GM12864 (cell line): ENCODE measurements around the gene TNC.

ENCODE experiments used
- DNase-seq: peaks from one replicate; pipeline ENCODE4 v3.0.0-alpha.2; 2011; ENCODE audit warnings: low read depth
- H3K4me3 ChIP-seq: 2 replicates; pipeline ENCODE4 v1.5.1; 2011; ENCODE audit warnings: mild to moderate bottlenecking, low read depth, low read length, control low read depth
- TF ChIP-seq, protein P1 (sequence below): IDR thresholded peaks from 2 replicates; pipeline ENCODE4 v1.5.1; 2011; ENCODE audit warnings: low read depth, mild to moderate bottlenecking, moderate library complexity, low read length, control low read depth, inconsistent platforms; ENCODE audit errors: missing control alignments

The TNC gene

DNA sequence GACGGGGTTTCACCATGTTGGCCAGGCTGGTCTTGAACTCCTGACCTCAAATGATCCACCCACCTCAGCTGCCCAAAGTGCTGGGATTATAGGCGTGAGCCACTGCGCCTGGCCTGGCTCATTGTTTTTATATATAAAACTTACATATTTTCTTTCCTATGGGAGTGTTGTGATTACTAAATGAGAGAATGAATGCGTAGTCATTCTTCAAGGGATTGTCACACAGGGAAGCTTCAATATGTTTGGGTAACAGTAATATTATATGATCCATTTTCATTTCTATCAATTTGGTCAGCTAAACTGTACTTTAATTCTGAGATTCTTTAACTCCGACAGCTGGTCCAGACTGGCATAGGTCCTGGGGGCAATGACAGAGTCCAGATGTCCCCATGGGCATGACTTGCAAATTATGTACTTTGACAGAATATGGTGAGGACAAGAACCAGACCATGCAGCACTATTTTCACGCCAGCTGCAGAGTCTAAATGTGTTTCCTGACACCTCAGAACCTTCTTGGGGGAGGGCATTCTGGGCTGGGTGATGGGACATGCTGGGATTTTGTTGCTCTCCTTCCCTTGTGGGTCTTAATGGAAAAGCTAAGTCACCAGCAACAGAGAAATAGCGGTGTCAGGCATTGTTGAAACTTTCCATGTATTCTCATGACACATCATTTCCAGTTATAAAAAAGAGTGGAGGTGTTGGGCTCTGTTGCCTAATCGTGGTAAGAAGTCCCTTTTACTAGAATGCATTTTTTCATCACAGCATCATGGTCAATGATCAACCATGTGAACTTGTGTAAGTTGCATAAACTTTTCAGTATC is 40.9 kb upstream of the TNC start:
- H3K4me3 ChIP-seq: no peak overlapping the region
- no peak for DNase-seq
- TF ChIP-seq, protein P1, sequence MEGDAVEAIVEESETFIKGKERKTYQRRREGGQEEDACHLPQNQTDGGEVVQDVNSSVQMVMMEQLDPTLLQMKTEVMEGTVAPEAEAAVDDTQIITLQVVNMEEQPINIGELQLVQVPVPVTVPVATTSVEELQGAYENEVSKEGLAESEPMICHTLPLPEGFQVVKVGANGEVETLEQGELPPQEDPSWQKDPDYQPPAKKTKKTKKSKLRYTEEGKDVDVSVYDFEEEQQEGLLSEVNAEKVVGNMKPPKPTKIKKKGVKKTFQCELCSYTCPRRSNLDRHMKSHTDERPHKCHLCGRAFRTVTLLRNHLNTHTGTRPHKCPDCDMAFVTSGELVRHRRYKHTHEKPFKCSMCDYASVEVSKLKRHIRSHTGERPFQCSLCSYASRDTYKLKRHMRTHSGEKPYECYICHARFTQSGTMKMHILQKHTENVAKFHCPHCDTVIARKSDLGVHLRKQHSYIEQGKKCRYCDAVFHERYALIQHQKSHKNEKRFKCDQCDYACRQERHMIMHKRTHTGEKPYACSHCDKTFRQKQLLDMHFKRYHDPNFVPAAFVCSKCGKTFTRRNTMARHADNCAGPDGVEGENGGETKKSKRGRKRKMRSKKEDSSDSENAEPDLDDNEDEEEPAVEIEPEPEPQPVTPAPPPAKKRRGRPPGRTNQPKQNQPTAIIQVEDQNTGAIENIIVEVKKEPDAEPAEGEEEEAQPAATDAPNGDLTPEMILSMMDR: no peak

DNA sequence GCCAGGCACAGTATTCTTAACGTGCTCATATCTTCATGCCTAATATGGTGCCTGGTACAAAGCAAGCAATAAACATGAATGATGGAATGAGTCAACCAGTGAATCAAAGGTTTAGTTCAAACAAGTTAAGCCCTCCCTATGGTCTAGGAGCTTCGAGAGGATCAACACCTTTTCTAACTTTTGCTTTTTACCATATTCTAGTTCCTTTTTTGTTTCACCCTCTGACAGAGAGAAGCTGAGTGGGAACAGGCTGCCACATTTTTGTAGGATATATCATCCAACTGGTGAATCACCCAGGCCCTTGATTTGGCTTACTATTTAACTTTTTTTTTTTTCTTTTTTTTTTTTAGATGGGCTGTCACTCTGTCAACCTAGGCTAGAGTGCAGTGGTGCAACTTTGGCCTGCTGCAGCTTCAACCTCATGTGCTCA is 39.3 kb upstream of the TNC start:
- DNase-seq: no peak
- TF ChIP-seq, protein P1: no peak
- no peak overlapping the region for H3K4me3 ChIP-seq

GRCh38 chr9:115155037-115155436 is 37.1 kb upstream of the TNC start:
- TF ChIP-seq, protein P1: no peak
- DNase-seq: no peak
- H3K4me3 ChIP-seq: no peak overlapping the region

GRCh38 chr9:115154617-115155016 is 36.7 kb upstream of the TNC start:
- DNase-seq: no peak
- H3K4me3 ChIP-seq: no peak overlapping the region
- TF ChIP-seq, protein P1: no peak

DNA sequence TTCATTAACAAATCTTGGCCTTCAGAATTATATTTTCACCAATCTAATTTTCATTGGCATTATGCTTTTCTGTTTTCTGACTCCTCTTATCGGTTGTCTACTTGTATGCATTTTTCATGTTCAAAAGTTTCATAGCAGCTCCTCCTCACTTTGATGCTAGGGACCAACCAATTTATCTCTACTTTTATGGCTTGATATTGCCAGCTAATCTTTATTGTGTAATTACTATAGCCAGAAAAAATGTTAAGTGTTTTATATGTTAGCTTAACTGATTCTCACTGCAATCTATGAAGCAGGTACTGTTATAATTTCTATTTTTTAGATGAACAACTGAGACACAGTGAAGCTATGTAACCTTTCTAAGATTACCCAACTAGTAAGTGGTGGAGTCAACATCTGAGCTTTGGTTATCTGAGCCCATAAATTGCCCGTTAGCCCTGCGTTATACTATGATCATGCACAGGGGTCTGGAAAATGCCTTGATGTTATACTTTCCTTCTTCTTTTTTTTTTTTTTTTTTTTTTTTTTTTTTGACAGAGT is 34.4 kb upstream of the TNC start:
- no peak for DNase-seq
- TF ChIP-seq, protein P1: no peak

GRCh38 chr9:115148721-115149120 is 30.8 kb upstream of the TNC start:
- DNase-seq: no peak
- H3K4me3 ChIP-seq: no peak overlapping the region
- TF ChIP-seq, protein P1: no peak

More for the DNA sequence above, 34.4 kb upstream of the TNC start:
- no peak overlapping the region for H3K4me3 ChIP-seq
